GM23338 (cell line): ENCODE measurements around the gene PSMD11.

Experiments
- CREB1 ChIP-seq: fragments of 250-450 bp; sonication (Bioruptor Pico); IDR thresholded peaks from 2 replicates; pipeline ENCODE4 v1.5.0; 2020; ENCODE audit warnings: low read depth, mild to moderate bottlenecking, moderate library complexity
- ETS1 ChIP-seq: IDR thresholded peaks from 2 replicates; pipeline ENCODE4 v1.6.1; 2016; ENCODE audit warnings: antibody characterized with exemption
- POLR2AphosphoS5 ChIP-seq: IDR thresholded peaks from 2 replicates; pipeline ENCODE4 v1.6.1; 2016; ENCODE audit warnings: antibody characterized with exemption, low read depth

GRCh38 chr17:32488177-32488542, 43.9 kb downstream of the PSMD11 start:
- no peak for TF ChIP-seq ETS1
- TF ChIP-seq CREB1 (CRISPR knock-in tag): no peak
- no peak for TF ChIP-seq POLR2AphosphoS5
